Retinal pigment epithelial cell (primary cell): ENCODE measurements around the gene SLX9.
A peak's percentile ranks its signal among the peaks of the same experiment; 100 is the strongest.

Experiments
- DNase-seq: peaks from one replicate; pipeline ENCODE4 v3.0.0-alpha.2; 2010; ENCODE audit warnings: low read depth
- H3K4me3 ChIP-seq: 2 replicates; pipeline ENCODE4 v1.5.1; 2011; ENCODE audit warnings: mild to moderate bottlenecking, low read length, control low read depth, moderate library complexity
- TF ChIP-seq, protein P1 (sequence below): conservative IDR thresholded peaks from 2 replicates; pipeline ENCODE4 v1.5.1; 2011; ENCODE audit warnings: low read depth, low read length, control low read depth, inconsistent platforms

SLX9 gene

DNA sequence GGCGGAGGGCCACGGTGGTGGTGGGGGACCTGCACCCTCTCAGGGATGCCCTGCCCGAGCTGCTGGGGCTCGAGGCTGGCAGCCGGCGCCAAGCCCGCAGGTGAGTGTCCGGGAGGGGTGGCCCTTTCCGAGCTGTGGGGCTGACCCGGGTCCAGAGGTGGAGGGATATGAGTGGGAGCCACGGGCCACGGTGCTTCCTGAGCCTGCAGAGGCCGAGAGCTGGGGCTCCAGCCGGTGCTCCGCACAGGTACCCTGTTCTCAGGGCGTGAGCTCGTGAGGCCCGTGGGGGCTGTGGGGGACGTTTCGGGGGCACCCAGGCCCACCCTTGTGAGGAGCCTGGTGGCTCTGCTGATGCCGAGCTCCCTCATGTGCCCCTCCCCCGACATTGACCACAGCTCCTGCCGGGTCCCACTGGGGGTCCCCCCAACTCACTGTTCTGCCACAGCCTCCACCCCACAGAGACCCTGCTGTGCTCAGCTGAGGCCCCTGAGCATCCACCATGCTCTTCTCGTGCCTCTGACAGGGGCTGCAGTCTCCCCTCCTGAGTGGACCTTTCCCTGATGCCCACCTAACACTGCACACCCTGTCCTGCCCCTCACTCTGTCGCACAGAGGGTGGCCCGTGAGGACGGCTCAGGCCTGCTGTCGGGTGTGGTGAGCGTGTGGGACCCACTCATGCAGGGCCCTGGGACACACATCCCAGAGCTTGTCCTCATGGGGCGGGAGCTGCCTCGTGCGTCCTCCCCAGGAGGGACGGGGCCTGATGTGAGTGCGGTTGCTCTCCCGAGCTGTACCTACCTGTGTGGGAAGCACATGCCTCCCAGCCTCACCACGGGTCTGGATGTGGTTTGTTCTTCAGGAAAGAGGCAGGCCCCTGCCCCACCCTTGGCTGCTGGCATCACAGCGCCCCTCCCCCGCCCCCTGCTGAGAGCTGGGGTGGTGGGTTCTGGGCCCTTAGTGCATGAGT lies 27.5 kb downstream of the SLX9 start:
- DNase-seq: no peak
- no peak overlapping the region for H3K4me3 ChIP-seq
- TF ChIP-seq, protein P1, sequence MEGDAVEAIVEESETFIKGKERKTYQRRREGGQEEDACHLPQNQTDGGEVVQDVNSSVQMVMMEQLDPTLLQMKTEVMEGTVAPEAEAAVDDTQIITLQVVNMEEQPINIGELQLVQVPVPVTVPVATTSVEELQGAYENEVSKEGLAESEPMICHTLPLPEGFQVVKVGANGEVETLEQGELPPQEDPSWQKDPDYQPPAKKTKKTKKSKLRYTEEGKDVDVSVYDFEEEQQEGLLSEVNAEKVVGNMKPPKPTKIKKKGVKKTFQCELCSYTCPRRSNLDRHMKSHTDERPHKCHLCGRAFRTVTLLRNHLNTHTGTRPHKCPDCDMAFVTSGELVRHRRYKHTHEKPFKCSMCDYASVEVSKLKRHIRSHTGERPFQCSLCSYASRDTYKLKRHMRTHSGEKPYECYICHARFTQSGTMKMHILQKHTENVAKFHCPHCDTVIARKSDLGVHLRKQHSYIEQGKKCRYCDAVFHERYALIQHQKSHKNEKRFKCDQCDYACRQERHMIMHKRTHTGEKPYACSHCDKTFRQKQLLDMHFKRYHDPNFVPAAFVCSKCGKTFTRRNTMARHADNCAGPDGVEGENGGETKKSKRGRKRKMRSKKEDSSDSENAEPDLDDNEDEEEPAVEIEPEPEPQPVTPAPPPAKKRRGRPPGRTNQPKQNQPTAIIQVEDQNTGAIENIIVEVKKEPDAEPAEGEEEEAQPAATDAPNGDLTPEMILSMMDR: no peak

DNA sequence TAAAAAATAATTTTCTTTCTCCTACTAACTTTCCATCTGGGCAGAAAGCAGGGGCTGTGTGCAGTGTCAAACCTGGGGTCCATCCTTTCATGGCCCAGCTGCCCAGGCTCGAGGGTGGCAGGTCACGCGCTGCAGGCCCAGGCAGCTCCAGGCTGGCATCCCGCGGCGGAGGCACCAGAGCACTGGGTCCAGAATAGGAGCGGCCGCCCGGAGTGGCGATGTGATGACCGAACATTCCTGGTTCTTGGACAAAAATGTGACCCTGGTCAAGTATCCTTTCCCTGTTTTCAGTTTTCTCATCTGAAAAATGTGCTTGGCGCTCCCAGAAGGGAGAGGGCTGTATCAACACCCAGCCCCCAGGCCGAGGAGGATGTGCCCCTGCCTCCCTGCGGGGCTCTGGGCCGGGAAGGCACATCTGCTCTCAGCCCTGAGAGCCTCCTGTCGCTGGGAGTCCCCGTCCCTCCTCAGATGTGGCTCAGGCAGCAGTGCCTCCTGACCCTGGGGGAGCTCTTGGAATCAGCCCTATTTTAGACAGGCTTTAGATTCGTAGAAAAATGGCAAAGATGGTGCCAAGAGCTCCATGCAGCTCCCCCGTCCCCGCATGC lies 29.3 kb downstream of the SLX9 start:
- DNase-seq: no peak
- no peak overlapping the region for H3K4me3 ChIP-seq
- TF ChIP-seq, protein P1: no peak

DNA sequence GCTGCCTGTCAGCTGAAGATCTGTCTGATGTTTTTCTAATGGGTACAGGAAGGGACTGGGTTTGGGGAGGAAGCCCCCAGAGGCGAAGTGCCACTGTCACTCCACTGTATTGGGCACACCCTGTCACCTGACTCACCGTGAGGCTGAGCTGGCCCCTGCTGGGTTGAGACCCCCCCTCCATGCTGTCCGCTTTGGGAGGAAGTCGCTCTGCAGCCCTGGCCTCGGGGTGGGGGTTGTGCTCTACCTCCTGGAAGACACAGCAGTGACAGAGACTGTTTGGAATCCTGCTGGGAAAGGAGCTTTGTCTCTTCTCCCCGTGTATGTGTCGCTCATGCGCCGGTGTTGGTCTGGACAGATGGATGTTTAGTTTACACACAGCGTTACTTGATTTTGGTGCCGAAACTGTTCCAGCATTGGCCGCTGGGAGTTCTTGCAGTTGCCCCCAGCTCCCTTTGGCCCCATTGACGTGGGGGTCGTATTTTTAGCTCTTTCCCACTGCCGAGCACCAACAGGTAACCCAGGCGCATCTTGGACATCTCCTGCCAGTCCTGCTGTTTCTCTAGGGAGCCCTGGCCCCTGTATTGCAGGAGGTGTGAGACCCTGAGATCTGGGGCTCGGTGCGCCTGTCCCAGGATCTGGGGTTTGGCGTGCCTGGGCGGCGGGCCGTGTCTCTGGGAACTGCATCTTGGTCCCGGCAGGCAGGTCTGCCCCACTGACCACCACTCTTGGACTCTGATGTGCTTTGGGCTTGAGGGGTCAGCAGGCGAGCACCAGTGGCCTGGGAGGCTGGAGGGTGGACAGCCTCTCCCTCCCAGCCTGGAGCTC lies 30.3 kb downstream of the SLX9 start:
- DNase-seq: no peak
- TF ChIP-seq, protein P1: no peak

DNA sequence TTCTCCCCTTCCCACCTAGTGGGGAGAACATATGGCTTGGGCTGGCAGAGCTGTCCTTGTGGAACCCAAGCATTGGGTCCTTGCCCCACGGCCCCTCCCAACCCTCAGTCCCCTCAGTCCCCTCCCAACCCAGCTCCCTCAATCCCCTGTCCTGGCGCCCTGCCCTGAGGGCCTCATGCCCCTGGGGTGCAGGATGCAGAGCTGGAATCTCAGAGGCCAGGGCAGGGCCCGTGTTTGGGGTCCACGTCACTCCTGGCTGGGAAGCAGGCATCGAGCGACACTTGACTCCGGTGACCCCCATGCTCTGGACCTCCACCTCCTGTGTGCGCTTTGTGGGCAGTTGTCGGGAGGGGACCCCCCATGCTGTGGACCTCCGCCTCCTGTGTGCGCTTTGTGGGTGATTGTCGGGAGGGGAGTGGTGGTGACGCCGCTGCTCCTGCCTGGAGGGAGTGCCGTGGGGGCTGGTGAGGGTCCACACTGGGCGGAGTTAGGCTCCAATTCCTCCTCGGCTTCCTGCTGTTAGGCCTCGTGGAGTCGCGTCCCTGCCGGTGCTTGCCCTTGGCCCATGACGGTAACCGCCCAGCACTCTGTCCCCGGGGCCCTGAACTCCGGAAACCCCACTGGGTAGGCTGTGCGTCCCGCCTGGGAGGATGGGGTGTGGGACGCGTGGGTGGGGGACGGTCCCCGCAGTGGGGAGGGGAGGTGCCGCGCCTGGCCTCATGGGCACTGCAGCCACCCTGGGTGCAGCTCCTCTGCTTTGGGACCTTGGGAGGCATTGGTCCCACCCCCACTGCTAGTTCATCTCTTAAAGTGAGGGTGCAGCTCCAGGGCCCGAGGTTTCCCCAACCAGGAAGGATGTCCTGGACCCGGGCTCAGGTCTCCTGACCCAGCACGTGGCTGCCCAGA lies 31.2 kb downstream of the SLX9 start:
- no peak for DNase-seq
- no peak overlapping the region for H3K4me3 ChIP-seq
- TF ChIP-seq, protein P1: no peak

More for the DNA sequence above, 30.3 kb downstream of the SLX9 start:
- no peak overlapping the region for H3K4me3 ChIP-seq

DNA sequence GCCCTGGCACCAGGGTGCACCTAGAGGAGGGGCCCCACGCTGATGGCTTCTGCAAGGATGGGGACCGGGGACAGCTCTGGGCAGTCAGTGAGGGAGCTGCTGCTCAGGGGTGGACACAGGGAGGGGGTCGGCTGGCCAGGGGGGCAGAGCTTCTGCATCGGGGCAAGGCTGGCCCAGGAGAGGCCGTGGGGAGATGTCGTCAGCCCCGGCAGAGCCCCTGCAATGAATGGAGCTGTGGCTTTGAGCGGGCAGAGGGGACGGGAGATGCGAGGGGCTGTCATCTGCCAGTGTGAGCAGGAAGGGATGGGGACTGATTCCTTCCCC lies 31.8 kb downstream of the SLX9 start:
- no peak for DNase-seq
- H3K4me3 ChIP-seq: no peak overlapping the region
- TF ChIP-seq, protein P1: no peak

DNA sequence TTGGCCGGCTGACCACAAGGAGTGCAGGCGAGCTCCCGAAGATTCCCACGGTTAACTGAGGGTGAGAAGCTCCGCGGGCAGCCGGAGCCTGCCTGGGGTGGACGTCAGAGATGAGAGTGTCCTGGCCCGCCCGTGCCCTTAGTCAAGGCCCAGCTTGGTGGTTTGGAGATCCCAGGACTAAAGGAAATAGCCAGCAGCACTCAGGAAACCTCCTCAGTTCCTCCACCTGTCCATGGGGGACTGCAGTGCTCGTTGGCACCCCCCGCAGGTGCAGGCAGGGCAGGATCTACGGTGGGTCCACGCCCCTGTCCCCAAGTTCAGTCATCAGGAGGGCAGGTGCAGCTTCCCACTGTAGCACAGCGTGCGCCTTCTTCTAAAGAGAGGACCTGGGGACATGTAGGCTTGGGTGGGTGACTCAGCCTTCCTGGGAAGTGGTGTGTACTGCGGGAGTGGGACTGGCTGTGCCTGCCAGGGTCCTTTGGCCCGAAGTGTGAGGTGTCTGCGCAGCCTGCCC lies 32.5 kb downstream of the SLX9 start:
- H3K4me3 ChIP-seq: no peak overlapping the region
- no peak for DNase-seq
- TF ChIP-seq, protein P1: peak; percentile 16
